Kidney (tissue), 14 donors: ENCODE results near the gene TGFB1I1. TPM values are rescaled to one million over a fixed set of nuclear protein-coding genes. Genes with fewer than 3 reads are reported as not detected.
A peak's percentile ranks its signal among the peaks of the same experiment; 100 is the strongest.

Source experiments
- DNase-seq, 5 donors: peaks; one replicate each; pipeline ENCODE4 v3.0.0-alpha.2; 2013 to 2020
- FAIRE-seq: peaks from 2 replicates; lab custom pipeline; 2012; peaks lifted over from hg19 to GRCh38; lab: Jason Lieb, UNC
- H3K27ac ChIP-seq, 2 donors: one replicate each; pipeline ENCODE4 v1.7.0; 2013; ENCODE audit warnings: low read depth in 2 of 2, low read length in 2 of 2, inconsistent platforms in 1 of 2
- H3K27me3 ChIP-seq: one replicate; pipeline ENCODE4 v1.7.1; 2013; ENCODE audit warnings: low read length, inconsistent platforms; ENCODE audit not compliant: control insufficient read depth, insufficient read depth
- H3K36me3 ChIP-seq, 3 donors: one replicate each; pipeline versions ENCODE4 v1.7.0 to v1.7.1; 2013; ENCODE audit warnings: low read length in 3 of 3, control low read depth in 1 of 3, inconsistent platforms in 1 of 3; ENCODE audit not compliant: insufficient read depth in 3 of 3, control insufficient read depth in 2 of 3
- H3K4me1 ChIP-seq, 3 donors: one replicate each; pipeline versions ENCODE4 v1.7.0 to v1.7.1; 2013; ENCODE audit warnings: low read length in 3 of 3, inconsistent platforms in 1 of 3, low read depth in 1 of 3; ENCODE audit not compliant: control insufficient read depth in 2 of 3, insufficient read depth in 2 of 3
- H3K4me3 ChIP-seq, 3 donors: one replicate each; pipeline versions ENCODE4 v1.7.0 to v1.8.1; 2013; ENCODE audit warnings: low read length in 3 of 3, control low read depth in 1 of 3, inconsistent platforms in 1 of 3
- H3K9ac ChIP-seq, 3 donors: one replicate each; pipeline versions ENCODE4 v1.7.0 to v1.7.1; 2013; ENCODE audit warnings: low read length in 3 of 3, control low read depth in 1 of 3, inconsistent platforms in 1 of 3
- H3K9me3 ChIP-seq, 3 donors: one replicate each; pipeline versions ENCODE4 v1.7.0 to v1.7.1; 2013; ENCODE audit warnings: low read length in 3 of 3, control low read depth in 1 of 3, inconsistent platforms in 1 of 3; ENCODE audit not compliant: control insufficient read depth in 2 of 3, insufficient read depth in 1 of 3
- CTCF ChIP-seq: IDR thresholded peaks from 3 replicates; pipeline ENCODE4 v1.5.1; 2012; ENCODE audit warnings: mild to moderate bottlenecking, moderate library complexity, borderline replicate concordance; ENCODE audit not compliant: insufficient read depth; ENCODE audit errors: extremely low read depth
- intact Hi-C: fragments of 100-400 bp; cut with DNase I; formaldehyde crosslinking; loops from one replicate; pipeline ENCODE4 v1.11.1; 2022
- polyA plus RNA-seq: library from polyadenylated mRNA; stranded (reverse); fragments of 350-450 nt; fragmentation: Illumina TruSeq; extraction: RNeasy Lipid Tissue Mini Kit (QIAGEN cat#74804); gene quantifications from one replicate; pipeline ENCODE4 v1.2.3, GENCODE V29; 2014; ENCODE audit warnings: low read depth, low replicate concordance; ENCODE audit not compliant: insufficient read depth
- total RNA-seq: library from RNA; stranded (reverse); fragmentation: NEBNext Ultra II Directional; extraction: Animal tissue kit (Norgen Biotek cat#: 25700); gene quantifications from one replicate; pipeline ENCODE4 v1.2.1, GENCODE V29; 2021
- donor health status: control.
- donor health status: control.
- donor health status: control.
- donor health status: control.
- donor health status: control.
- donor health status: DM: yes; HTN: yes; CAD: no.
- donor health status: Normal renal cell carcinoma (clear cell type).

TGFB1I1 gene
- total and polyA plus RNA-seq, 2 donors from 2014 or later = 27.5 to 54.4 TPM

GRCh38 chr16:31474773-31475738 lies 3.1 kb downstream of the TGFB1I1 start:
- no peak for FAIRE-seq
- Histone ChIP-seq H3K27me3 (no peaks in the 10 kb centered on the region), H3K9me3 (no peaks in the 10 kb centered on the region), H3K4me1 (peaks cover 0 to 14% (median 0%) of the 10 kb centered on the region in 3 donors), H3K9ac (no peak overlapping the region), H3K27ac (no peak overlapping the region), H3K36me3 (peaks cover 0 to 4% (median 0%) of the 10 kb centered on the region in 3 donors), H3K4me3 (no peak overlapping the region)
- intact Hi-C loops = no loop called here
- no peak for TF ChIP-seq CTCF
- DNase-seq = peak in 1 of 5 donors; percentile 38

- intact Hi-C loops = no loop called here
- Histone ChIP-seq H3K27ac (peak overlapping the region; percentile 28 to 76), H3K9ac (no peak overlapping the region), H3K4me1 (peaks cover 0 to 17% (median 3%) of the 10 kb centered on the region in 3 donors), H3K4me3 (peak overlapping the region in 1 of 3 donors; percentile 61), H3K9me3 (no peaks in the 10 kb centered on the region), H3K36me3 (peaks cover 0 to 4% (median 0%) of the 10 kb centered on the region in 3 donors), H3K27me3 (no peaks in the 10 kb centered on the region)
- FAIRE-seq = no peak
- peak in 1 of 5 donors; percentile 72 for DNase-seq
- no peak for TF ChIP-seq CTCF
These were observed 4.0 kb downstream of the TGFB1I1 start for GRCh38 chr16:31475946-31476302.

- Histone ChIP-seq H3K4me1 (peaks cover 0 to 16% (median 3%) of the 10 kb centered on the region in 3 donors), H3K4me3 (peak overlapping the region in 2 of 3 donors; percentile 61 to 67), H3K27ac (peak overlapping the region; percentile 86 to 90), H3K9me3 (no peaks in the 10 kb centered on the region), H3K9ac (peak overlapping the region in 2 of 3 donors; percentile 6 to 58), H3K27me3 (no peaks in the 10 kb centered on the region), H3K36me3 (peaks cover 0 to 4% (median 0%) of the 10 kb centered on the region in 3 donors)
- intact Hi-C loops = no loop called here
- TF ChIP-seq CTCF = no peak
- peak; percentile 46 to 97 (median 65) for DNase-seq
- FAIRE-seq = no peak
These were observed 4.6 kb downstream of the TGFB1I1 start for GRCh38 chr16:31476303-31477219.
